GM19351 (cell line): ENCODE results near the gene PLPPR4.
"Not testable (repeated sequence)": the region's sequence is repeated elsewhere in the genome, so short reads cannot be mapped to it uniquely, and the experiment has no call there.

ENCODE experiments used
- ATAC-seq: cut with Tn5 transposase; IDR thresholded peaks from one replicate; pipeline ENCODE4 v1.9.1; 2021; ENCODE audit warnings: mild to moderate bottlenecking, moderate library complexity; ENCODE audit not compliant: unreplicated experiment

The PLPPR4 gene

GRCh38 chr1:99268021-99268420, 3.7 kb downstream of the PLPPR4 start:
- no peak for ATAC-seq

GRCh38 chr1:99269321-99269720, 5.0 kb downstream of the PLPPR4 start:
- ATAC-seq, result no peak

GRCh38 chr1:99270646-99271045, 6.4 kb downstream of the PLPPR4 start:
- ATAC-seq, result no peak

- no peak for ATAC-seq
These were observed 7.0 kb downstream of the PLPPR4 start for GRCh38 chr1:99271249-99271648.

GRCh38 chr1:99277066-99277465, 12.8 kb downstream of the PLPPR4 start:
- no peak for ATAC-seq

GRCh38 chr1:99279525-99279924, 15.2 kb downstream of the PLPPR4 start:
- ATAC-seq, result no peak

GRCh38 chr1:99281105-99281504, 16.8 kb downstream of the PLPPR4 start:
- ATAC-seq, result no peak

- peak; percentile 55 for ATAC-seq
These were observed 18.2 kb downstream of the PLPPR4 start for GRCh38 chr1:99282536-99282935.

- ATAC-seq, result not testable (repeated sequence)
These were observed 19.2 kb downstream of the PLPPR4 start for GRCh38 chr1:99283521-99283920.

- ATAC-seq, result no peak
These were observed 28.6 kb downstream of the PLPPR4 start for GRCh38 chr1:99292886-99293285.

- ATAC-seq, result no peak
These were observed 33.6 kb downstream of the PLPPR4 start for GRCh38 chr1:99297923-99298322.

- ATAC-seq, result no peak
These were observed 40.5 kb downstream of the PLPPR4 start for GRCh38 chr1:99304725-99305282.

GRCh38 chr1:99305626-99306025, 41.3 kb downstream of the PLPPR4 start:
- ATAC-seq, result no peak

GRCh38 chr1:99306056-99306455, 41.8 kb downstream of the PLPPR4 start:
- no peak for ATAC-seq

GRCh38 chr1:99306644-99307043, 42.4 kb downstream of the PLPPR4 start:
- ATAC-seq, result no peak

- ATAC-seq, result no peak
These were observed 51.0 kb downstream of the PLPPR4 start for GRCh38 chr1:99315305-99315704.

- peak; percentile 67 for ATAC-seq
These were observed 62.1 kb downstream of the PLPPR4 start for GRCh38 chr1:99326215-99326949.

GRCh38 chr1:99327357-99327756, 63.1 kb downstream of the PLPPR4 start:
- ATAC-seq, result no peak

- no peak for ATAC-seq
These were observed 63.9 kb downstream of the PLPPR4 start for GRCh38 chr1:99328171-99328570.

GRCh38 chr1:99331083-99331482, 66.8 kb downstream of the PLPPR4 start:
- no peak for ATAC-seq

- ATAC-seq, result no peak
These were observed 67.3 kb downstream of the PLPPR4 start for GRCh38 chr1:99331636-99332035.

- no peak for ATAC-seq
These were observed 68.3 kb downstream of the PLPPR4 start for GRCh38 chr1:99332561-99332960.

- no peak for ATAC-seq
These were observed 70.7 kb downstream of the PLPPR4 start for GRCh38 chr1:99334991-99335390.
